ENCODE data around the gene RAB11FIP5. TPM values are rescaled to one million over a fixed set of nuclear protein-coding genes. Genes with fewer than 3 reads are reported as not detected.

The RAB11FIP5 gene
- total RNA-seq, 1 donor from 2014 or later: 10.7 TPM

Other genes with a start within 250 kb of the RAB11FIP5 start
- 9.5 and 9.9 TPM in 2 replicates for gene SPR, start 225.5 kb downstream of the RAB11FIP5 start, total RNA-seq
- gene EMX1, start 195.4 kb downstream of the RAB11FIP5 start, total RNA-seq: not detected in 2 replicates
- gene SFXN5, start 41.2 kb downstream of the RAB11FIP5 start, total RNA-seq: 18.4 and 18.5 TPM in 2 replicates
- gene NOTO, start 89.6 kb upstream of the RAB11FIP5 start, total RNA-seq: not detected in 2 replicates
- gene SMYD5, start 101.3 kb upstream of the RAB11FIP5 start, total RNA-seq: 48.7 and 51.4 TPM in 2 replicates
- gene PRADC1, start 120.3 kb upstream of the RAB11FIP5 start, total RNA-seq: 10.5 and 11.4 TPM in 2 replicates
- 562 and 584 TPM in 2 replicates for gene CCT7, start 121.4 kb upstream of the RAB11FIP5 start, total RNA-seq
- gene FBXO41, start 171.5 kb upstream of the RAB11FIP5 start, total RNA-seq: 25.3 and 25.7 TPM in 2 replicates
- 0.46 and 0.53 TPM in 2 replicates for gene EGR4, start 180.6 kb upstream of the RAB11FIP5 start, total RNA-seq

Measured in activated T-helper 2 cell treated with anti-CD3 and anti-CD28 coated beads, Interferon-gamma antibody, Interleukin-2, Interleukin-4, amounts not matched to agents 10 μg/mL and 5 μg/mL and 100 μg/mL, durations not matched to agents 14 hours and 24 hours and 36 hours (primary cell).